RCC 7860 (cell line): ENCODE measurements around the gene TENM4.

Source experiments
- DNase-seq: peaks from one replicate; pipeline ENCODE4 v3.0.0-alpha.2; 2015; ENCODE audit warnings: low spot score
- FAIRE-seq: peaks from 2 replicates; lab custom pipeline; 2012; peaks lifted over from hg19 to GRCh38; lab: Jason Lieb, UNC

TENM4 gene

GRCh38 chr11:79262221-79262620 lies 178.6 kb downstream of the TENM4 start:
- FAIRE-seq (no peak), DNase-seq (no peak)

- FAIRE-seq: no peak
- no peak for DNase-seq
Measured at GRCh38 chr11:79261684-79262083, 179.1 kb downstream of the TENM4 start.

- peak; percentile 12 for FAIRE-seq
- peak; percentile 9 for DNase-seq
Measured at GRCh38 chr11:79259800-79260199, 181.0 kb downstream of the TENM4 start.

- DNase-seq: no peak
- FAIRE-seq: no peak
Measured at GRCh38 chr11:79258576-79258975, 182.3 kb downstream of the TENM4 start.

GRCh38 chr11:79255965-79256364 lies 184.9 kb downstream of the TENM4 start:
- no peak for FAIRE-seq

GRCh38 chr11:79253280-79253679 lies 187.6 kb downstream of the TENM4 start:
- no peak for DNase-seq
- no peak for FAIRE-seq

More at GRCh38 chr11:79255965-79256364, 184.9 kb downstream of the TENM4 start:
- DNase-seq: no peak

- DNase-seq (peak; percentile 85), FAIRE-seq (peak; percentile 83)
Measured at GRCh38 chr11:79249295-79249993, 191.4 kb downstream of the TENM4 start.

- FAIRE-seq: no peak
Measured at GRCh38 chr11:79244798-79245197, 196.0 kb downstream of the TENM4 start.

GRCh38 chr11:79244241-79244772 lies 196.5 kb downstream of the TENM4 start:
- DNase-seq (peak; percentile 58), FAIRE-seq (no peak)

More at GRCh38 chr11:79244798-79245197, 196.0 kb downstream of the TENM4 start:
- DNase-seq: no peak

GRCh38 chr11:79243422-79244210 lies 197.2 kb downstream of the TENM4 start:
- DNase-seq (no peak), FAIRE-seq (no peak)

GRCh38 chr11:79242616-79243015 lies 198.2 kb downstream of the TENM4 start:
- DNase-seq (no peak), FAIRE-seq (no peak)

- no peak for FAIRE-seq
- DNase-seq: no peak
Measured at GRCh38 chr11:79241852-79242241, 199.0 kb downstream of the TENM4 start.

GRCh38 chr11:79241205-79241851 lies 199.5 kb downstream of the TENM4 start:
- FAIRE-seq (no peak), DNase-seq (no peak)

GRCh38 chr11:79237703-79238102 lies 203.1 kb downstream of the TENM4 start:
- no peak for FAIRE-seq
- no peak for DNase-seq

- FAIRE-seq: no peak
Measured at GRCh38 chr11:79237091-79237490, 203.7 kb downstream of the TENM4 start.

GRCh38 chr11:79236541-79236971 lies 204.3 kb downstream of the TENM4 start:
- FAIRE-seq (no peak), DNase-seq (no peak)

More at GRCh38 chr11:79237091-79237490, 203.7 kb downstream of the TENM4 start:
- DNase-seq: no peak

- FAIRE-seq (no peak), DNase-seq (no peak)
Measured at GRCh38 chr11:79235696-79236095, 205.1 kb downstream of the TENM4 start.

GRCh38 chr11:79232346-79232745 lies 208.5 kb downstream of the TENM4 start:
- FAIRE-seq (no peak), DNase-seq (no peak)

GRCh38 chr11:79229047-79229446 lies 211.8 kb downstream of the TENM4 start:
- no peak for FAIRE-seq

GRCh38 chr11:79227767-79228755 lies 212.8 kb downstream of the TENM4 start:
- DNase-seq (no peak), FAIRE-seq (no peak)

More at GRCh38 chr11:79229047-79229446, 211.8 kb downstream of the TENM4 start:
- DNase-seq: no peak
